HCT116 (cell line): Measurements from ENCODE around the gene GATA3. TPM values are rescaled to one million over a fixed set of nuclear protein-coding genes. Genes with fewer than 3 reads are reported as not detected.

ENCODE experiments used
- ATAC-seq: fragments of 200-7000 bp; cut with Tn5 transposase; 2 replicates; pipeline ENCODE4 v1.9.1; 2020; ENCODE audit warnings: mild to moderate bottlenecking, moderate library complexity
- BruUV-seq: library from RNA; stranded (reverse); fragments of 400-500 nt; replicated peaks from 2 replicates; lab custom pipeline; 2021; lab: Mats Ljungman, UMichigan
- CTCF ChIA-PET: fragments of 300-600 bp; sonication (Branson Sonifier 250); formaldehyde crosslinking; loops from one replicate; lab custom pipeline; 2021; ENCODE audit warnings: antibody characterized with exemption; lab: Charles Lee
- POLR2A ChIA-PET: fragments of 300-600, 350-600 bp; sonication (Branson Sonifier 250); formaldehyde crosslinking; loops from one replicate; lab custom pipeline; 2021; ENCODE audit warnings: antibody characterized with exemption; lab: Charles Lee
- RAD21 ChIA-PET, 2 experiments: fragments of 300-600 bp; sonication (Branson Sonifier 250); formaldehyde crosslinking; loops; one replicate each; lab custom pipeline; 2023; ENCODE audit warnings: low total read pairs in 2 of 2; ENCODE audit not compliant: uncharacterized antibody in 2 of 2, unreplicated experiment in 2 of 2, low non-redundant PET in 1 of 2; lab: Charles Lee
- DNase-seq: peaks from one replicate; pipeline ENCODE4 v3.0.0-alpha.2; 2010; ENCODE audit warnings: low read depth, low spot score
- H2AFZ ChIP-seq: fragments of 200-600 bp; shearing (Covaris generic), sonication (generic); 2 replicates; pipeline ENCODE4 v1.6.1; 2017; ENCODE audit warnings: low read depth, mixed run types, mixed read lengths, antibody characterized with exemption, low read length; ENCODE audit not compliant: poor library complexity, severe bottlenecking
- H3K27ac ChIP-seq: 2 replicates; pipeline ENCODE4 v1.5.1; 2012; ENCODE audit warnings: low read depth, low read length
- H3K27me3 ChIP-seq: fragments of 200-600 bp; sonication (generic); 2 replicates; pipeline ENCODE4 v1.6.1; 2016; ENCODE audit warnings: mixed run types, low read length, mixed read lengths; ENCODE audit not compliant: insufficient read depth
- H3K36me3 ChIP-seq, 2 experiments: fragments of 200-500 bp in 1 of 2; fragments of 200-600 bp in 1 of 2; sonication (Bioruptor generic) in 1 of 2; sonication (generic) in 1 of 2; 2 replicates each; pipeline versions ENCODE4 v1.5.1 to v1.6.1; 2014 to 2016; ENCODE audit warnings: low read length in 2 of 2, inconsistent platforms in 1 of 2, mixed read lengths in 1 of 2, mixed run types in 1 of 2; ENCODE audit not compliant: insufficient read depth in 2 of 2, control insufficient read depth in 1 of 2
- H3K4me1 ChIP-seq, 2 experiments: fragments of 200-600 bp in 1 of 2; sonication (generic) in 1 of 2; 2 replicates each; pipeline versions ENCODE4 v1.5.1 to v1.6.1; 2012 to 2017; ENCODE audit warnings: low read length in 2 of 2, inconsistent platforms in 1 of 2, mild to moderate bottlenecking in 1 of 2, mixed read lengths in 1 of 2, mixed run types in 1 of 2, moderate library complexity in 1 of 2; ENCODE audit not compliant: insufficient read depth in 2 of 2, control insufficient read depth in 1 of 2
- H3K4me2 ChIP-seq: fragments of 200-600 bp; sonication (generic); 2 replicates; pipeline ENCODE4 v1.6.1; 2017; ENCODE audit warnings: mixed run types, low read length, mixed read lengths
- H3K4me3 ChIP-seq, 2 experiments: fragments of 200-600 bp in 1 of 2; sonication (generic) in 1 of 2; replicated peaks in 1 of 2; 2 replicates each; pipeline ENCODE4 v1.5.1; 2011 to 2016; ENCODE audit warnings: low read length in 2 of 2, control low read depth in 1 of 2, low read depth in 1 of 2, mild to moderate bottlenecking in 1 of 2, mixed read lengths in 1 of 2, mixed run types in 1 of 2
- H3K79me2 ChIP-seq: fragments of 200-600 bp; sonication (generic); 2 replicates; pipeline ENCODE4 v1.6.1; 2017; ENCODE audit warnings: mild to moderate bottlenecking, mixed run types, low read length, moderate library complexity, mixed read lengths; ENCODE audit not compliant: insufficient read depth
- H3K9ac ChIP-seq: fragments of 200-600 bp; sonication (generic); 2 replicates; pipeline ENCODE4 v1.6.1; 2016; ENCODE audit warnings: low read length, mixed read lengths
- H3K9me2 ChIP-seq: fragments of 200-600 bp; sonication (generic), shearing (Covaris generic); 2 replicates; pipeline ENCODE4 v1.6.1; 2017; ENCODE audit warnings: mixed run types, mild to moderate bottlenecking, moderate library complexity; ENCODE audit not compliant: insufficient read depth
- H3K9me3 ChIP-seq, 2 experiments: fragments of 200-500 bp in 1 of 2; fragments of 200-600 bp in 1 of 2; sonication (Bioruptor generic) in 1 of 2; sonication (generic) in 1 of 2; 2 replicates each; pipeline ENCODE4 v1.6.1; 2014 to 2017; ENCODE audit warnings: low read length in 2 of 2, mixed read lengths in 2 of 2, inconsistent platforms in 1 of 2, low read depth in 1 of 2, mild to moderate bottlenecking in 1 of 2, mixed run types in 1 of 2, moderate library complexity in 1 of 2; ENCODE audit not compliant: control insufficient read depth in 1 of 2, insufficient read depth in 1 of 2
- H4K20me1 ChIP-seq: fragments of 200-600 bp; sonication (generic), shearing (Covaris generic); 2 replicates; pipeline ENCODE4 v1.6.1; 2017; ENCODE audit warnings: mixed run types, mild to moderate bottlenecking, moderate library complexity; ENCODE audit not compliant: insufficient read depth
- CTCF ChIP-seq, 3 experiments: fragments of 200-600 bp in 1 of 3; sonication (generic) in 1 of 3; IDR thresholded peaks in 2 of 3; conservative IDR thresholded peaks in 1 of 3; 2 replicates each; pipeline ENCODE4 v1.5.1; 2012 to 2017; ENCODE audit warnings: low read depth in 2 of 3, low read length in 2 of 3, antibody characterized with exemption in 1 of 3, borderline replicate concordance in 1 of 3, control low read depth in 1 of 3, mild to moderate bottlenecking in 1 of 3, mixed read lengths in 1 of 3, mixed run types in 1 of 3, moderate library complexity in 1 of 3; ENCODE audit not compliant: insufficient read depth in 1 of 3
- EGR1 ChIP-seq: IDR thresholded peaks from 2 replicates; pipeline ENCODE4 v1.6.1; 2012; ENCODE audit warnings: low read depth
- ELF1 ChIP-seq: IDR thresholded peaks from 2 replicates; pipeline ENCODE4 v1.6.1; 2012; ENCODE audit warnings: low read depth, borderline replicate concordance
- EZH2phosphoT487 ChIP-seq: fragments of 200-600 bp; IDR thresholded peaks from 2 replicates; pipeline ENCODE4 v1.6.1; 2018; ENCODE audit warnings: antibody characterized with exemption, borderline replicate concordance
- MAX ChIP-seq: IDR thresholded peaks from 2 replicates; pipeline ENCODE4 v1.6.1; 2012
- POLR2A ChIP-seq: IDR thresholded peaks from 2 replicates; pipeline ENCODE4 v1.7.0; 2011; ENCODE audit warnings: borderline replicate concordance; ENCODE audit not compliant: insufficient read depth, insufficient read length; ENCODE audit errors: extremely low read depth
- POLR2AphosphoS5 ChIP-seq: IDR thresholded peaks from 2 replicates; pipeline ENCODE4 v1.6.1; 2011; ENCODE audit warnings: mild to moderate bottlenecking, low read depth, low read length, moderate library complexity
- RAD21 ChIP-seq: IDR thresholded peaks from 2 replicates; pipeline ENCODE4 v1.6.1; 2012; ENCODE audit warnings: low read depth, mild to moderate bottlenecking
- SP1 ChIP-seq: IDR thresholded peaks from 2 replicates; pipeline ENCODE4 v1.6.1; 2012; ENCODE audit warnings: low read depth
- YY1 ChIP-seq: IDR thresholded peaks from 2 replicates; pipeline ENCODE4 v1.6.1; 2011; ENCODE audit warnings: low read length, low read depth, moderate library complexity, mild to moderate bottlenecking; ENCODE audit not compliant: insufficient replicate concordance; ENCODE audit errors: extremely low read depth
- ZFX ChIP-seq: fragments of 450-650 bp; IDR thresholded peaks from 2 replicates; pipeline ENCODE4 v1.6.1; 2017
- ZNF274 ChIP-seq: fragments of 200-500 bp; sonication (Bioruptor generic); IDR thresholded peaks from 2 replicates; pipeline ENCODE4 v1.6.1; 2014; ENCODE audit warnings: mild to moderate bottlenecking, low read depth, low read length, inconsistent platforms
- intact Hi-C: fragments of 100-400 bp; cut with micrococcal nuclease; formaldehyde crosslinking; loops from 2 replicates; pipeline ENCODE4 v1.10.0; 2022
- total RNA-seq: library from RNA; stranded (reverse); gene quantifications from one replicate; pipeline ENCODE4 v1.2.1, GENCODE V29; 2021; ENCODE audit not compliant: unreplicated experiment

Gene GATA3
- total RNA-seq, 1 experiment from 2014 or later, result 2.7 TPM

DNA sequence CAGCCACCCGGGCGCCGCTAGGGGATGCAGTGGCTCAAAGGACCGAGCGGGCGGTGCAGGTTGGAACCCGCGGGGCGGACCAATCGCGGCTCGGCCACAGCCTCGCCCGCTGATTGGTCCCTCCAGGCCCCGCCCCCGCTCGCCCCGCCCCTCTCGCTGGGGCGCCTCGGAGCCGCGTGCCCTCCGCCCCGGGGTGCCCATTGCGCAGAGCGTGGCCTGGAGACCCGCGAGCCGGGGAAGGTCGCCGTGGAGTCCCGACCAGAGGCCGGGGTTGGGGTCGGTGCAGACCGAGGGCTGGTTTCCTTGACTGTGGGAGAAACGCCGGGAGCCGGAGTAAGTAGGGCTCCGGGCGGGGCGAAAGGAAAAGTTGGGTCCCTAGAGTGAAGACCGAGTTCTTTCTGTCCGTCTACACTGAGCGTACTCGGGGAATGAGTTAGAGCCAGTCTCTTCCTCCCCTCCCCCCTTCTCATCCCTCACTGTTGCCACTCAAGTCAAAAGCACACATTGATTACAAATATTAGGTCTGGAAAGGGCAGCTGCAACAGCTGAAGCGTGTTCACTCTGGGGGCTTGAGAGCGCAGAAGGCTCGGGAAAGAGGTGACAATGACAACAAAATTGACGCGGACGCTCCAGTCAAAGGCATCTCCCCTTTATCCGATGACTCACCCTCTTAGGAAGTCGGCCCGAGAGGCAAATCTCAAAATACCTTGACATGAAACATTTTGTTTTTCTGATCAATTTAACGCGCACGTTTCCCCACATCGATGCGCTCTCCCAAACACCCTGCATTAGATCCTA, 843 bp upstream of the GATA3 start:
- Histone ChIP-seq H3K4me1 (peaks cover 3 to 15% of the 10 kb centered on the region in 2 experiments; a peak in 3 of 4 replicates), H3K4me3 (peak overlapping the region; percentile 54 to 62), H3K27me3 (no peaks in the 10 kb centered on the region), H3K36me3 (no peaks in the 10 kb centered on the region), H2AFZ (peak overlapping the region; percentile 93), H3K27ac (no peak overlapping the region), H3K9ac (peak overlapping the region; percentile 43), H3K9me3 (no peaks in the 10 kb centered on the region), H4K20me1 (no peaks in the 10 kb centered on the region), H3K4me2 (peak overlapping the region; percentile 97), H3K79me2 (no peaks in the 10 kb centered on the region), H3K9me2 (no peaks in the 10 kb centered on the region)
- no TSS peak for BruUV-seq
- intact Hi-C loops, result no loop called here
- peak; percentile 97 for ATAC-seq
- CTCF ChIA-PET, result no interaction called here
- RAD21 ChIA-PET, result no interaction called here
- POLR2A ChIA-PET, result no interaction called here
- TF ChIP-seq SP1, result no peak
- TF ChIP-seq POLR2AphosphoS5, result 0 out of 2 replicates have a peak, but pooled peaks have one; percentile 41
- TF ChIP-seq MAX, result peak; percentile 79
- peak; percentile 33 to 85 (median 73); a peak in 4 of 6 replicates for TF ChIP-seq CTCF (IDR thresholded peaks at IDR 0.05 in 2 of 3, conservative IDR thresholded peaks at IDR 0.05 in 1 of 3; ENCODE audit: borderline replicate concordance in 1 of 3, insufficient read depth in 1 of 3, low read depth in 2 of 3, low read length in 2 of 3)
- TF ChIP-seq RAD21, result peak; percentile 81
- peak; percentile 55 for DNase-seq

DNA sequence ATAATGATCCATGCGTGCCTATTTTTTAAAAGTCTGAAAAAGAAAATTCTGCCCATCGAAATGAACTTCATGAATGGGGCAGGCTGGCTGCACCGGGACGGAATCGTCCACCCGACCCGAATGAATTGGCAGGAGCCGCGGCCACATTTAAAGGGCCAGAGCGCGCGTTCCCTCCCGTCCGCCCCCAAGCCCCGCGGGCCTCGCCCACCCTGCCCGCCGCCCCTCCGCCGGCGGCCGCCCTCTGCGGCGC, 319 bp upstream of the GATA3 start:
- H3K4me2 ChIP-seq, result peak overlapping the region; percentile 97
- H3K9ac ChIP-seq, result peak overlapping the region; percentile 43
- peak overlapping the region; percentile 54 to 62 for H3K4me3 ChIP-seq
- no peaks in the 10 kb centered on the region for H3K36me3 ChIP-seq
- DNase-seq (no peak), ATAC-seq (0 out of 2 replicates have a peak, but pooled peaks have one; percentile 11)
- H3K9me2 ChIP-seq, result no peaks in the 10 kb centered on the region
- no peaks in the 10 kb centered on the region for H4K20me1 ChIP-seq
- peak overlapping the region; percentile 88 for H2AFZ ChIP-seq
- ChIA-PET RAD21 (no interaction called here), POLR2A (no interaction called here), CTCF (no interaction called here)
- no peaks in the 10 kb centered on the region for H3K79me2 ChIP-seq
- no peak overlapping the region for H3K27ac ChIP-seq
- intact Hi-C loops, result no loop called here
- H3K27me3 ChIP-seq, result no peaks in the 10 kb centered on the region
- BruUV-seq, result no TSS peak
- peaks cover 3 to 15% of the 10 kb centered on the region in 2 experiments; a peak in 3 of 4 replicates for H3K4me1 ChIP-seq
- no peaks in the 10 kb centered on the region for H3K9me3 ChIP-seq
- no peak for TF ChIP-seq ZNF274
- no peak for TF ChIP-seq EGR1
- TF ChIP-seq POLR2A, result no peak
- TF ChIP-seq CTCF (IDR thresholded peaks at IDR 0.05 in 2 of 3, conservative IDR thresholded peaks at IDR 0.05 in 1 of 3; ENCODE audit: borderline replicate concordance in 1 of 3, insufficient read depth in 1 of 3, low read depth in 2 of 3, low read length in 2 of 3), result no peak
- no peak for TF ChIP-seq ZFX
- TF ChIP-seq EZH2phosphoT487, result no peak
- TF ChIP-seq POLR2AphosphoS5, result no peak
- TF ChIP-seq YY1, result no peak
- no peak for TF ChIP-seq ELF1
